GM12875 (cell line): Measurements from ENCODE around the gene ZNF710.

Source experiments
- H3K4me3 ChIP-seq: one replicate; pipeline ENCODE4 v1.5.1; 2011; ENCODE audit warnings: low read depth, low read length, control low read depth
- CTCF ChIP-seq: IDR thresholded peaks from 2 replicates; pipeline ENCODE4 v1.5.1; 2011; ENCODE audit warnings: low read depth, mild to moderate bottlenecking, control low read depth, inconsistent platforms, low read length, moderate library complexity, borderline replicate concordance; ENCODE audit not compliant: insufficient read depth

ZNF710 gene

GRCh38 chr15:90124507-90124906 is 123.4 kb downstream of the ZNF710 start:
- no peak for TF ChIP-seq CTCF
- H3K4me3 ChIP-seq, result no peak overlapping the region

- H3K4me3 ChIP-seq, result no peak overlapping the region
- no peak for TF ChIP-seq CTCF
Observed at GRCh38 chr15:90126022-90126421, 124.9 kb downstream of the ZNF710 start.

DNA sequence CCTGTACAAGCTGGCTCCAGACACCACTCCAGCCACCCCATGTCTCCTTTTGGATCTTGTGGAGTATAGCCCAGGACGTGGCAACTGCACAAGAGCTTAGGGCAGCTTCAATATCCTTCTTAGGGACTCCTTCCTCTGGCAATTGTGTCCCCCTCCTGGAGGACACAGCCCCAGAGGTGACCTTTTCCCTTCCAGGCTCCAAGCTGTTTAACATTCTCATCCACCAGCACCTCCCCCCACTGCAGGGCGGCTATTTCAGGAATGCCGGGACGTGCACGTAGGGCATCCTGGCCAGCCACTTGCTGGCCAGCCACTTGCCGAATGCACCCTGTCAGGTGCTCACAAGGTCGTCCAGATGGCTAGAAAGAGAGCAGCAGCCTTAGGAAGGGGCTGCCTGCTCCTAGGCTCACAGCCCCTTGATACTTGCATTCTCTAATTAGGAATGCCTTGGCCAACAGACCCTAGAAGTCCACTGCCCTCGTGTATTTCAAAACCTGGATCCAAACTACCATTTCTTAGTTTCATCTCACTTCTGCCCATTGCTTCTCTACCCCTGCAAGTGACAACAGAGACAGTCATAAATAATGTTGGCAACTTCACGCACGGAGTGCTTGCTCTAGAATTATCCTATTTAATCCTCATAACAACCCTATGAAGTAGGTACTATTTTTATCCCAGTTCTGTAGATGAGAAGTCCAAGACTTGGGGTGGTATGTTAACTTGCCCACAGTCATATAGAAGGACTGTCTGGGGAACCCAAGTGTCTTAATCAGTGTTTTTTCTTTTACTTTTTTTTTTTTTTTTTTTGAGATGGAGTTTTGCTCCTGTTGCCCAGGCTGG is 125.7 kb downstream of the ZNF710 start:
- H3K4me3 ChIP-seq, result no peak overlapping the region
- no peak for TF ChIP-seq CTCF

DNA sequence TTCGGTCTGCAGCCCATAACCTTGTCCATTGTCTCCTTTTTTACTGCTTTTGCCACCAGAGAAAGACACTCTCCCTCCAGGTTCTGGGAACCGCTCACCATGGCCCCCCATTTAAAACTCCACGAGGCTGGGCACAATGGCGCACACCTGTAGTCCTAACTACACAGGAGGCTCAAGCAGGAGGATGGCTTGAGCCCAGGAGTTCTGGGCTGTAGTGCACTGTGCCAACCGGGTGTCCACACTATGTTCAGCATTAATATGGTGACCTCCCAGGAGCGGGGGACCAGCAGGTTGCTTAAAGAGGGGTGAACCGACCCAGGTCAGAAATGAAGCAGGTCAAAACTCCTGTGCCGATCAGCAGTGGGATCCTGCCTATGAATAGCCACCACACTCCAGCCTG is 129.2 kb downstream of the ZNF710 start:
- H3K4me3 ChIP-seq, result no peak overlapping the region
- TF ChIP-seq CTCF, result no peak
